Erythroblast (primary cell): Measurements from ENCODE around the gene ZNF732.

ENCODE experiments used
- GATA1 ChIP-seq: IDR thresholded peaks from 2 replicates; pipeline ENCODE4 v1.6.1; 2011; ENCODE audit warnings: low read depth, mild to moderate bottlenecking, control low read depth, low read length, moderate library complexity
- POLR2A ChIP-seq: IDR thresholded peaks from 2 replicates; pipeline ENCODE4 v1.6.1; 2011; ENCODE audit warnings: mild to moderate bottlenecking, low read length

DNA sequence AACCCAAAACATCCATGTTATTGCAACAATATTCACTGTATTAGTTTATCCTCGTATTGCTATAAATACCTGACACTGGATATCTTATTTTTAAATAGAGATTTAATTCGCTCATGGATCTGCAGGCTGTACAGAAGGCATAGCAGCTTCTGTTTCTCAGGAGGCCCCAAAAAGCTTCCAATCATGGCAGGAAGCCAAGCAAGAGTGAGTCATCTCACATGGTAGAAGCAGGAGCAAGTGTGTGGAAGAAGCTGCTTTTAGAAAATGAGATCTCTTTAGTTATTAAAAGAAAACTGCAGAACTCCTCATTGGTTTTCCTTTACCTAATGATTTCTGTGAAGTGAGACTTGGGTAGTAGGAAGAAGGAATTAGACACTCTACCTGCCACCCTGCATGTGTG lies 16.4 kb downstream of the ZNF732 start:
- TF ChIP-seq POLR2A (no peak), GATA1 (no peak)
